H1 (cell line): Measurements from ENCODE around the gene GPR180. TPM values are rescaled to one million over a fixed set of nuclear protein-coding genes. Genes with fewer than 3 reads are reported as not detected.

ENCODE experiments used
- CBX5 ChIP-seq: fragments of 300-800, 300-1000 bp; sonication (generic); IDR thresholded peaks from 2 replicates; pipeline ENCODE4 v1.7.1; 2016; ENCODE audit warnings: antibody characterized with exemption, low read length, low read depth
- CREB1 ChIP-seq: IDR thresholded peaks from 2 replicates; pipeline ENCODE4 v1.6.1; 2012; ENCODE audit warnings: inconsistent platforms
- EZH2 ChIP-seq: fragments of 200-600 bp; sonication (generic); IDR thresholded peaks from 2 replicates; pipeline ENCODE4 v1.7.1; 2012; ENCODE audit warnings: low read depth, mild to moderate bottlenecking, moderate library complexity, low read length, inconsistent platforms; ENCODE audit not compliant: severe bottlenecking
- FOSL1 ChIP-seq: IDR thresholded peaks from 2 replicates; pipeline ENCODE4 v1.6.1; 2011; ENCODE audit warnings: mild to moderate bottlenecking, low read depth, low read length, moderate library complexity; ENCODE audit not compliant: insufficient read depth
- HDAC2 ChIP-seq, 2 experiments: fragments of 300-600 bp in 1 of 2; sonication (generic) in 1 of 2; IDR thresholded peaks; 2 replicates each; pipeline ENCODE4 v1.6.1; 2011 to 2012; ENCODE audit warnings: low read depth in 2 of 2, low read length in 2 of 2, mild to moderate bottlenecking in 2 of 2, moderate library complexity in 2 of 2, borderline replicate concordance in 1 of 2, inconsistent platforms in 1 of 2
- RNF2 ChIP-seq: fragments of 200-900, 300-1000 bp; sonication (generic); IDR thresholded peaks from 2 replicates; pipeline ENCODE4 v1.7.1; 2016; ENCODE audit warnings: borderline replicate concordance, low read depth, mild to moderate bottlenecking, antibody characterized with exemption, low read length; ENCODE audit not compliant: poor library complexity, severe bottlenecking; ENCODE audit errors: missing control alignments
- polyA plus RNA-seq, 7 experiments: library from polyadenylated mRNA; depleted of rRNA in 3 of 7; stranded (reverse) in 5 of 7; unstranded in 2 of 7; fragments of >200 nt in 5 of 7; fragments of 200-250 nt in 2 of 7; gene quantifications; 1 replicate in 5 of 7; 2 replicates in 1 of 7; 4 replicates in 1 of 7; pipeline versions ENCODE4 v1.2.1 to v1.2.3, GENCODE V29; 2011 to 2013; ENCODE audit warnings: missing spikeins in 2 of 7, mixed read lengths in 2 of 7
- total RNA-seq: library from RNA; stranded (reverse); fragmentation: NEBNext Ultra II Directional; extraction: Animal tissue kit (Norgen Biotek cat#: 25700); gene quantifications from 2 replicates; pipeline ENCODE4 v1.2.1, GENCODE V29; 2021
- TF ChIP-seq, protein P1 (sequence below): fragments of 300-600 bp; sonication (generic); IDR thresholded peaks from 2 replicates; pipeline ENCODE4 v1.7.1; 2012; ENCODE audit warnings: low read length, moderate library complexity, mild to moderate bottlenecking, inconsistent platforms; ENCODE audit not compliant: insufficient replicate concordance

Gene GPR180
- total and polyA plus RNA-seq, 2 of the 8 experiments (the other 6 are each of a cell fraction or from before 2014, with no cell fraction given) = 1.8 to 4.8 TPM

DNA sequence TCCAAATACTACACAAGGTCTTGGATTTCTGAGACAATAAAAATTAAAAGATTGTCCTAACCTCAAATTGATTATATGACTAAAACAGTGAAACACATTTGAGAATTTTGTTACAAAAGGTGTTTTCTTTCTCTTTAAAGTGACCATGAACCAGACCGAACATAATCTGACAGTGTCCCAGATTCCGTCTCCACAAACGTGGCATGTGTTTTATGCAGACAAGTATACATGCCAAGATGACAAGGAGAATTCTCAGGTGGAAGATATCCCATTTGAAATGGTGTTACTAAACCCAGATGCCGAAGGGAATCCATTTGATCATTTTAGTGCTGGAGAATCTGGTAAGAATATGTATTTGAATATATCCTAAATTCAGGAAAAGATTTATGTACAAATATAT lies 10.4 kb downstream of the GPR180 start (continued):
- TF ChIP-seq, protein P1, sequence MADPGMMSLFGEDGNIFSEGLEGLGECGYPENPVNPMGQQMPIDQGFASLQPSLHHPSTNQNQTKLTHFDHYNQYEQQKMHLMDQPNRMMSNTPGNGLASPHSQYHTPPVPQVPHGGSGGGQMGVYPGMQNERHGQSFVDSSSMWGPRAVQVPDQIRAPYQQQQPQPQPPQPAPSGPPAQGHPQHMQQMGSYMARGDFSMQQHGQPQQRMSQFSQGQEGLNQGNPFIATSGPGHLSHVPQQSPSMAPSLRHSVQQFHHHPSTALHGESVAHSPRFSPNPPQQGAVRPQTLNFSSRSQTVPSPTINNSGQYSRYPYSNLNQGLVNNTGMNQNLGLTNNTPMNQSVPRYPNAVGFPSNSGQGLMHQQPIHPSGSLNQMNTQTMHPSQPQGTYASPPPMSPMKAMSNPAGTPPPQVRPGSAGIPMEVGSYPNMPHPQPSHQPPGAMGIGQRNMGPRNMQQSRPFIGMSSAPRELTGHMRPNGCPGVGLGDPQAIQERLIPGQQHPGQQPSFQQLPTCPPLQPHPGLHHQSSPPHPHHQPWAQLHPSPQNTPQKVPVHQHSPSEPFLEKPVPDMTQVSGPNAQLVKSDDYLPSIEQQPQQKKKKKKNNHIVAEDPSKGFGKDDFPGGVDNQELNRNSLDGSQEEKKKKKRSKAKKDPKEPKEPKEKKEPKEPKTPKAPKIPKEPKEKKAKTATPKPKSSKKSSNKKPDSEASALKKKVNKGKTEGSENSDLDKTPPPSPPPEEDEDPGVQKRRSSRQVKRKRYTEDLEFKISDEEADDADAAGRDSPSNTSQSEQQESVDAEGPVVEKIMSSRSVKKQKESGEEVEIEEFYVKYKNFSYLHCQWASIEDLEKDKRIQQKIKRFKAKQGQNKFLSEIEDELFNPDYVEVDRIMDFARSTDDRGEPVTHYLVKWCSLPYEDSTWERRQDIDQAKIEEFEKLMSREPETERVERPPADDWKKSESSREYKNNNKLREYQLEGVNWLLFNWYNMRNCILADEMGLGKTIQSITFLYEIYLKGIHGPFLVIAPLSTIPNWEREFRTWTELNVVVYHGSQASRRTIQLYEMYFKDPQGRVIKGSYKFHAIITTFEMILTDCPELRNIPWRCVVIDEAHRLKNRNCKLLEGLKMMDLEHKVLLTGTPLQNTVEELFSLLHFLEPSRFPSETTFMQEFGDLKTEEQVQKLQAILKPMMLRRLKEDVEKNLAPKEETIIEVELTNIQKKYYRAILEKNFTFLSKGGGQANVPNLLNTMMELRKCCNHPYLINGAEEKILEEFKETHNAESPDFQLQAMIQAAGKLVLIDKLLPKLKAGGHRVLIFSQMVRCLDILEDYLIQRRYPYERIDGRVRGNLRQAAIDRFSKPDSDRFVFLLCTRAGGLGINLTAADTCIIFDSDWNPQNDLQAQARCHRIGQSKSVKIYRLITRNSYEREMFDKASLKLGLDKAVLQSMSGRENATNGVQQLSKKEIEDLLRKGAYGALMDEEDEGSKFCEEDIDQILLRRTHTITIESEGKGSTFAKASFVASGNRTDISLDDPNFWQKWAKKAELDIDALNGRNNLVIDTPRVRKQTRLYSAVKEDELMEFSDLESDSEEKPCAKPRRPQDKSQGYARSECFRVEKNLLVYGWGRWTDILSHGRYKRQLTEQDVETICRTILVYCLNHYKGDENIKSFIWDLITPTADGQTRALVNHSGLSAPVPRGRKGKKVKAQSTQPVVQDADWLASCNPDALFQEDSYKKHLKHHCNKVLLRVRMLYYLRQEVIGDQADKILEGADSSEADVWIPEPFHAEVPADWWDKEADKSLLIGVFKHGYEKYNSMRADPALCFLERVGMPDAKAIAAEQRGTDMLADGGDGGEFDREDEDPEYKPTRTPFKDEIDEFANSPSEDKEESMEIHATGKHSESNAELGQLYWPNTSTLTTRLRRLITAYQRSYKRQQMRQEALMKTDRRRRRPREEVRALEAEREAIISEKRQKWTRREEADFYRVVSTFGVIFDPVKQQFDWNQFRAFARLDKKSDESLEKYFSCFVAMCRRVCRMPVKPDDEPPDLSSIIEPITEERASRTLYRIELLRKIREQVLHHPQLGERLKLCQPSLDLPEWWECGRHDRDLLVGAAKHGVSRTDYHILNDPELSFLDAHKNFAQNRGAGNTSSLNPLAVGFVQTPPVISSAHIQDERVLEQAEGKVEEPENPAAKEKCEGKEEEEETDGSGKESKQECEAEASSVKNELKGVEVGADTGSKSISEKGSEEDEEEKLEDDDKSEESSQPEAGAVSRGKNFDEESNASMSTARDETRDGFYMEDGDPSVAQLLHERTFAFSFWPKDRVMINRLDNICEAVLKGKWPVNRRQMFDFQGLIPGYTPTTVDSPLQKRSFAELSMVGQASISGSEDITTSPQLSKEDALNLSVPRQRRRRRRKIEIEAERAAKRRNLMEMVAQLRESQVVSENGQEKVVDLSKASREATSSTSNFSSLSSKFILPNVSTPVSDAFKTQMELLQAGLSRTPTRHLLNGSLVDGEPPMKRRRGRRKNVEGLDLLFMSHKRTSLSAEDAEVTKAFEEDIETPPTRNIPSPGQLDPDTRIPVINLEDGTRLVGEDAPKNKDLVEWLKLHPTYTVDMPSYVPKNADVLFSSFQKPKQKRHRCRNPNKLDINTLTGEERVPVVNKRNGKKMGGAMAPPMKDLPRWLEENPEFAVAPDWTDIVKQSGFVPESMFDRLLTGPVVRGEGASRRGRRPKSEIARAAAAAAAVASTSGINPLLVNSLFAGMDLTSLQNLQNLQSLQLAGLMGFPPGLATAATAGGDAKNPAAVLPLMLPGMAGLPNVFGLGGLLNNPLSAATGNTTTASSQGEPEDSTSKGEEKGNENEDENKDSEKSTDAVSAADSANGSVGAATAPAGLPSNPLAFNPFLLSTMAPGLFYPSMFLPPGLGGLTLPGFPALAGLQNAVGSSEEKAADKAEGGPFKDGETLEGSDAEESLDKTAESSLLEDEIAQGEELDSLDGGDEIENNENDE = no peak
- TF ChIP-seq EZH2 (no peak), CREB1 (no peak), RNF2 (no peak), HDAC2 (IDR thresholded peaks at IDR 0.05; ENCODE audit: borderline replicate concordance in 1 of 2, low read depth in 2 of 2, low read length in 2 of 2) (no peak), CBX5 (no peak), FOSL1 (no peak)
